Measurements from ENCODE around the gene PPP1R3F.

Gene PPP1R3F

GRCh38 chrX:49247916-49248811, 21.4 kb upstream of the PPP1R3F start:
- H3K4me3 ChIP-seq (ENCODE audit: low read depth, low read length): no peak overlapping the region
- in situ Hi-C loops (cut with HindIII; ENCODE audit: low sequenced_read_pairs): no loop called here
- TF ChIP-seq CTCF (IDR thresholded peaks at IDR 0.05; ENCODE audit: low read depth, low read length): no peak
- DNase-seq (ENCODE audit: low read depth, low spot score): no peak

DNA sequence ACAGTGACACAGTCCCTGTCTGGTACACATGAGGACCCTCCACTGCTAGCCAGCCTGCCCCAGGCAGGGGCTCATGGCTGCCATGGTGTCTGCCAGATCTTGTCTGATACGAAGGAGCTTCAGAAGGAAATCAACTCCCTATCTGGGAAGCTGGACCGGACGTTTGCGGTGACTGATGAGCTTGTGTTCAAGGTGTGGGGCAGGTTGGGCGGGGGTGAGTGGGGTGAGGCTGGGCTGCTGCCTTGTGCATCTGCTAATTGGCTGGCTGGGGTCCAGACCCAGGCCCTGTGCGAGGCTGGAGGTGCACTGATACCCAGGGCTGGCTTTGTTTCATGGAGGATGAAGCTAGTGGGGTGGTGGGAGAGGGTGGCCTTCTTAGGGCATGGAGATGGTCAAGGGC, 20.5 kb upstream of the PPP1R3F start:
- no peak for DNase-seq (ENCODE audit: low read depth, low spot score)
- no peak for TF ChIP-seq CTCF (IDR thresholded peaks at IDR 0.05; ENCODE audit: low read depth, low read length)
- in situ Hi-C loops (cut with HindIII; ENCODE audit: low sequenced_read_pairs): no loop called here
- H3K4me3 ChIP-seq (ENCODE audit: low read depth, low read length): no peak overlapping the region

GRCh38 chrX:49249616-49250015, 20.0 kb upstream of the PPP1R3F start:
- no peak for TF ChIP-seq CTCF (IDR thresholded peaks at IDR 0.05; ENCODE audit: low read depth, low read length)
- in situ Hi-C loops (cut with HindIII; ENCODE audit: low sequenced_read_pairs): no loop called here
- DNase-seq (ENCODE audit: low read depth, low spot score): no peak
- no peak overlapping the region for H3K4me3 ChIP-seq (ENCODE audit: low read depth, low read length)

DNA sequence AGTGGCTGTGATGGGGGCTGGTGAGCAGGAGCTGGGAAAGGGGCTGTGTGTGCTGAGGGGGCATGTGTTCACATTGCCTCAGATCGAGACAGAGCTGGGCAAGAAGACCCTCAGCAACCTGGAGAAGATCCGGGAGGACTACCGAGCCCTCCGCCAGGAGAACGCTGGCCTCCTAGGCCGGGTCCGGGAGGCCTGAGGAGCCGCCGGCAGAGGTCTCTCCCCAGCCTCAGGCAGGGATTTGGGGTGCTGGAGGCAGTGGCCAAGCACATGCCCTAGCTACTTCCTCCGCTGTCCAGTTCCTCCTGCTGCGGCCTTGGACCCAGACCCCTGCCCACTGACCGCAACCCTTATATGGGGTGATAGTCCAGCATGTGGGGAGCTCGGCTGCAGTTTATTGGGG, 19.5 kb upstream of the PPP1R3F start:
- DNase-seq (ENCODE audit: low read depth, low spot score): no peak
- TF ChIP-seq CTCF (IDR thresholded peaks at IDR 0.05; ENCODE audit: low read depth, low read length): no peak
- in situ Hi-C loops (cut with HindIII; ENCODE audit: low sequenced_read_pairs): no loop called here
- no peak overlapping the region for H3K4me3 ChIP-seq (ENCODE audit: low read depth, low read length)

DNA sequence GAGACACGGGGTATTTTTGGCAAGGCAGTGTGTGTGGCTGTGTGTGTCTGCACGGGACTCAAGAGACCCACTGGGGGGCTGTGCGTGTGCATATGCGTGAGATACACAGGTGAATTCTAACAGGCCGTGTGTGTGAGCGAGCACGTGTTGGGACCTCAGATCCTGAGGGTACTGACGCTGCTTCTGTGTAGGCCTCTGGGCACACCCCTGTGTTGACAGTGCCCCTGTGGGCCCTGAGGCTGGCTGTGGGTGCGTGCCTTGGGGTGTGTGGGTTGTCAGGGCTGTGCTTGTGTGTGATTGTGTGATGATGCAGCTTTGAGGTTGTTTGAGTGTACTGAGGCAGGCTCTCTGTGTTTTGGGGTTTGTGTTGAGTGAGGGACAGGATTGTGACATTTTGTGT, 19.0 kb upstream of the PPP1R3F start:
- in situ Hi-C loops (cut with HindIII; ENCODE audit: low sequenced_read_pairs): no loop called here
- H3K4me3 ChIP-seq (ENCODE audit: low read depth, low read length): no peak overlapping the region
- TF ChIP-seq CTCF (IDR thresholded peaks at IDR 0.05; ENCODE audit: low read depth, low read length): no peak
- no peak for DNase-seq (ENCODE audit: low read depth, low spot score)

DNA sequence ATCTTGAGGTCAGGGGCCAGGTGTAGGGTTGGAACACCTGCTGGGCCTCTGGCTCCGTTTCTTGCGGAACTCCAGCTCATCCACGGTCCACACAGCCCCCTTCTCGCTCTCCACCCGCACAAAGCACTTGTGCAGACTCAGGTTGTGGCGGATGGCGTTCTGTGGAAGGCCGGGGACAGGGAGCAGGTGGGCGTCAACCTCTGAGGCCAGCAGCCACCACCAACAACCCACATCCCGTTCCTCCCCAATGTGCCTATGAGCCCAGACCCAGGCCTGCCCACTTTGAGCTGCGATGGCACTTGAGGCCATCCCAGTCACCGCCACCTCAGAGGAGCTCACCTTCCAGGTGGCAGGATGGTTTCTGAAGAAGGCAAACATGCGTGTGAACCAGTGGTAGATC, 18.3 kb upstream of the PPP1R3F start:
- no peak overlapping the region for H3K4me3 ChIP-seq (ENCODE audit: low read depth, low read length)
- DNase-seq (ENCODE audit: low read depth, low spot score): no peak
- TF ChIP-seq CTCF (IDR thresholded peaks at IDR 0.05; ENCODE audit: low read depth, low read length): no peak
- in situ Hi-C loops (cut with HindIII; ENCODE audit: low sequenced_read_pairs): no loop called here
